ENCODE measurements around the gene CTDSPL. TPM values are rescaled to one million over a fixed set of nuclear protein-coding genes. Genes with fewer than 3 reads are reported as not detected.
"Not testable (repeated sequence)": the region's sequence is repeated elsewhere in the genome, so short reads cannot be mapped to it uniquely, and the experiment has no call there.

The CTDSPL gene, protein sequence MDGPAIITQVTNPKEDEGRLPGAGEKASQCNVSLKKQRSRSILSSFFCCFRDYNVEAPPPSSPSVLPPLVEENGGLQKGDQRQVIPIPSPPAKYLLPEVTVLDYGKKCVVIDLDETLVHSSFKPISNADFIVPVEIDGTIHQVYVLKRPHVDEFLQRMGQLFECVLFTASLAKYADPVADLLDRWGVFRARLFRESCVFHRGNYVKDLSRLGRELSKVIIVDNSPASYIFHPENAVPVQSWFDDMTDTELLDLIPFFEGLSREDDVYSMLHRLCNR
- total RNA-seq = 4.5 and 4.6 TPM in 2 replicates

DNA sequence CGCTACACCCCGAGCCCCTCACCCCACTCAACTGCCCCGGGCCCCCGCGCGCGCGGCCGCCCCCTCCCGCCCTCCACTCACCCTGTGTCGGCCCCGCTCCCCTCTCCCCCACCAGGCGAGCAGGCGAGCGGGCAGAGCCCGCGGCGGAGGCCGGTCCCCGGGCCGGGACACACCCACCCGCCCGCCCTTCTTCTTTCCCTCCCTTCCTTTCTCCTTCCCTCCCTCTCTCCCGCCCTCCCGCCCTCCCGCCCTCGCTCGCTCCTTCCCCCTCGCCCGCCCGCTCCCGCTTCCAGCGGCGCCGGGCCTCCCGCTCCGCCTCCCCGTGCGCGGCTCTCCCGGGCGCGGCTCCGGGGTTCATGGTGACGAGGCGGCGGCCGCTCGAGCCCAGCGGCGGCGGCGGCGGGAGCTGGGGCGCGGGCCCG, at the start of gene CTDSPL:
Gene CTDSPL, plus strand, starts transcription at position 261 of the 422 bp plus-strand sequence. CDS start 320 bp downstream, outside the sequence.
- intact Hi-C loops (cut with micrococcal nuclease) = no loop called here

DNA sequence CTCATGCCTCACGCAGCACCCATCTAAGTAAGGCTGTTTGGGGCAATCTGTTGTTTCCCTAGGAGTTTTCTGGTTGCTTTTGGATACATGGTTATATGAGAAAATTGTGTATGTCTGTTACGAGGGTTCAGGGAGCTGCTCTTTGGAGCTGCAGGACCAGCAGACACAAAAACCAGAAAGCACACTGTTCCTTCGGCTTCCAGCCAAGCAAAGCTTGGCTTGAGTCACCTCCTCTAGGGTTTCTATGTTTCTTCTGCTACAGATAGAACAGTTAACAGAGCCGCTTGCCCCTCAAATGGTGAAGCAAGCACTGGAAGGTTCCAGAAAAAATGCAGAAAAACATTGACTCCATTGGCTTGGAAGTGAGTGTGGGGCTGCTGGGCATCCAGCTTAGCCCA, 49.2 kb upstream of the CTDSPL start:
- intact Hi-C loops (cut with micrococcal nuclease) = no loop called here

DNA sequence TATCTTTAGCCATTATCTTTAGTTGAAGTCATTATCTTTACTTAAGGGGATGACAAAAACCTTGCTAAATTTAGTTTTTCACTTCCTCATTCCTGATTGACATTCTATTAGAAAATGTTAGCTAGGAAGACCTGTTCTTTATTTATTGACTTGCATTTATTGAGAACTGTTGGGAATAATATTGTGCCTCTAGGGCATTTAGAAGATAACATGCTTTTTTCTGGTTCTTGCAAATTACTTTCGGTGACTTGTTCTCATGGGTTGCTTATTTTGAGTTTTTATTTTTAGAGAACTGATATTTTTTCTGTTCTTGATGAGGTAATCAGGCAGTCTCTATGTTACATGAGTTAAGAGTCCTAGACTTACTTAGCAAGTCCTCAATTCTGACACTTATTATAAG, 48.3 kb upstream of the CTDSPL start:
- intact Hi-C loops (cut with micrococcal nuclease) = no loop called here

DNA sequence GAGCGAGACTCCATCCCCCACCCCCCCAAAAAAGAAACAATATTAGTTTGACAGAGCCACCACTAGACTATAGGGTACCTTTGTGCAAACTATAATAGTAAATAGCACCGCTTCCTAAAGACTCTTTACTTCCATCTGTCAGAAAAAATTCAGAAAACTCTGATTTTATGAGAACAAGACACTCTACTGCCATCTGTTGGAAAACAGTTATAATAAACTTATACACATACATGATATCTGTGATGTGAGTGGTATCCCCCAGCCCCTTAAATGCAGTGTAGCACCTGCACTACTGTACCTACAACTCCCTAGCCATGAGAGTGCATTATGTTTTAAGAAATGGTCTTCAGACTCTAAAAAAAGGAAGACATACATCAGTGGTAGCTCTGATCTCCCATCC, 47.1 kb upstream of the CTDSPL start:
- intact Hi-C loops (cut with micrococcal nuclease) = no loop called here

DNA sequence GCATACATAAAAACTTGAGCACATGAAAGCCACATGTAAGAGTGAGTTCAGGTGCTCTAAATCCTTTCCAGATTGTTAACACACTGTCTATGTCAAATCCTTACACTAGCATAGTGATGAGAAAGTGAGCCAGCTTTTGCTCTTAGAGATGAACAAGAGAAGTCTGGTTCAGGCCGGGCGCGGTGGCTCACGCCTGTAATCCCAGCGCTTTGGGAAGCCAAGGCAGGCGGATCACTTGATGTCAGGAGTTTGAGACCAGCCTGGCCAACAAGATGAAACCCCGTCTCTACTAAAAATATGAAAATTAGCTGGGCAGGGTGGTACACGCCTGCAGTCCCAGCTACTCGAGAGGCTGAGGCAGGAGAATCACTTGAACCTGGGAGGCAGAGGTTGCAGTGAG, 46.5 kb upstream of the CTDSPL start:
- intact Hi-C loops (cut with micrococcal nuclease) = not testable (repeated sequence)

DNA sequence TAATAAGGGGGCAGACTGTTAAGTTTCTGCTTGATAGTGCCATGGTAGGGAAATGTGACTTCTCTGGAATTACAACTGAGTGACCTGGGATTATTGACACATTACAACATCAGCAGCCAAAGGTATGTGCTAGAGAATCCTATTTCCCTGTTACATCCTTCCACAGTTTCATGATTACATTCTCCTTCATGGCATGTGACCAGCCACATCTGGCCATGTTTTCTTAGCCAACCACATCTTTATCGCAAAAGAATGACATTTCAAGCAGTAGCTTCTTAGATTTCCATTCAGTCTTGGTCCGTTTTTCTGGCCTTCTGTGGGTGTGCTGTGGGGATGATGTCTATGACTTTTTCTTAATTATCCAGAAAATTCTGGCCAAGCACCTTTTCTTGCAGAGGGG, 45.4 kb upstream of the CTDSPL start:
- intact Hi-C loops (cut with micrococcal nuclease) = no loop called here

DNA sequence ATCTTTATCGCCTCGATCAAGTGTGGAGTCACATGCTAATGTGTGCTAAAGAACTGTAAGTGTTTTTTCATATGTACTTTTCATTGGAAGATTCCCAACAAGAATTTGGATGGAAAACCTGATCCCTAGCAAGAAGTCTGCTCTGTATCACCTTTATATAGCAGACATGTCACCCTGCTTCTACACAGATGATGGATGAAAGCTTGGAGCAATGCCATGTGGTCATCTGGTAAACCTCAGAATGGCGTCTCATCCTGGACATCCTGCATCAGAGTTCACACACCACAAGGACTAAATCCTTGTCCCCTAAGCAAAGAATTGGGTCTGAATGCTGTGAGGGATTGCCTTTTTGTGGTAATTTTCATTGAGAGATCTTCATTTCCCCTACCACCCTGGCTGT, 42.1 kb upstream of the CTDSPL start:
- intact Hi-C loops (cut with micrococcal nuclease) = no loop called here

DNA sequence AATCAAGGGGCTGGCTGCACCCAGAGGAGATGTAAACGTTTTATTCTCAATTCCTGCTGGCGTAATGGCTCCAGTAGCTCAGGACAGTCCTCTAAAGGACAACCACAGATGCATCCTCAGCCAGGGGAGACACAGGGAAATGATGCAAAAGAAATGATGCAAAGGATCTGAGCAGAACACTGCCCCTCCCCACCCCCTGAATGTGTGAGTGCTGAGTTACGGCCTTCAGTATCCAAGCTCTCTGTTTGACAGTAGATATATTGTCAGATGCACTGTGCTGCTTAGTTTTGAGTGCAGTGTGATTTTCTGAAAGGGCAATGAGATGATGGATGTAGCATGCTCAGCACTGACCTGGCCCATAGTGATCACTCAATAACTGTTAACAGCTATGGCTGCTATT, 41.4 kb upstream of the CTDSPL start:
- intact Hi-C loops (cut with micrococcal nuclease) = no loop called here

DNA sequence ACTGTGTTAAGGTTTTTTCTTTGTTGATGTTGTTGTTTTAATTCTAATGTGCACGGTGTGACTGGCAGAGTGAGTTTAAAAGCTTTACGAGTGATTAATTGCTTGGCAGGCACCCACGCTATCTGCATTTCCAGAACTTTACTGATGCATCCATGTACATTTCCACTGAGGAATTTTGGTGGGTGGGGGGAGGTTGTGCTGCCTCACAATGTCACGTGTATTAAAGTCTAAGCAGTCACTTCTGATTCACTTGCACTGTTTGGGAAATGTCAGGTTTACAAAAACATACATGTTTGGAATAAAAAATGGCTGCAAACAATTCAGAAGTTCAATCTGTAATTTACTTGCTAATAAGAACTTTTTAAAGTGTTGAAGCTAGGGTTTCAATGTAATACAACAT, 38.5 kb upstream of the CTDSPL start:
- intact Hi-C loops (cut with micrococcal nuclease) = no loop called here

DNA sequence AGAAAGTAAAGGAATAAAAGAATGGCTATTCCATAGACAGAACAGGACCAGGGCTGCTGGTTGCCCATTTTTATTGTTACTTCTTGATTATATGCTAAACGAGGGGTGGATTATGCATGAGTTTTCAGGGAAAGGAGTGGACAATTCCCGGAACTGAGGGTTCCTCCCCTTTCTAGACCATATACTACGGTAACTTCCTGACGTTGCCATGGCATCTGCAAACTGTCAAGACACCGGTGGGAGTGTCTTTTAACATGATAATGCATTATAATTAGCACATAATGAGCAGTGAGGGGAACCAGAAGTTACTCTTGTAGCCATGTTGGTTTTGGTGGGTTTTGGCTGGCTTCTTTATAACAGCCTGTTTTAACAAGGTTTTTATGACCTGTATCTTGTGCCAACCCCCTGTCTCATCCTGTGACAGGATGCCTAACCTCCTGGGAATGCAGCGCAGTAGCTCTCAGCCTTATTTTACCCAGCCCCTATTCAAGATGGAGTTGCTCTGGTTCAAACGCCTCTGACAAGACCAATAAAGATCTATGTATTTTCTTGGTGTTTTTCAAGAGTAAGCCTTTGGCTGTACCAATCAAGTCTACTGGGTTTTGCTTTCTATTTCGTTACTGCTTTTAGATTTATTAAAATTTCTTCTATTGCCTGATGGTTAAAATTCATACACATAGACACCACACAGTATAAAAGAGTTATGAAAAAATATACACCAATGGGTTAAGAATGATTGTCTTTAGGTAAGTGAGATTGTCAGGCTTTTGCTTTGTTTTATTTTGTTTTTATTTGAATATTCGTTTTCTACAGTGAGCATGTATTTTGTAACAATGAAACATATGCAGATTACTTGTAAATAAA, 37.4 kb upstream of the CTDSPL start:
- intact Hi-C loops (cut with micrococcal nuclease) = no loop called here

DNA sequence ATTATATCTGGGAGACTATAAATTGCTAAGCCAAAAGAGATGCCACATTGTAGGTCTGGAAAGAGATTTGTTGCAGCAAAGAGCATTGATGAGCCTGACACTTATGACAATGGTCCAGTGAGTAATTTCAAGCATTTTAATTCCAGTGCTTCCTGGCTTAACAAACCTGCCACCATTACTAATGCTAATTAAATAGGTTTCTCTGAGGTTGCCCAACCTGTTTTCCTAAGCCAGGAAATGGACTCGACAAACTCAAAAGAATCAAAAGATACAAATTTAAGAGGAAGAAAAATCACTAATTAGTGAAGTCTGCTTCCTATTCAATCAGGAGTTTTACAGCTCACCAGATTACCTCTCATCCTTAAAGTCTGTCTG, 36.7 kb upstream of the CTDSPL start:
- intact Hi-C loops (cut with micrococcal nuclease) = no loop called here

DNA sequence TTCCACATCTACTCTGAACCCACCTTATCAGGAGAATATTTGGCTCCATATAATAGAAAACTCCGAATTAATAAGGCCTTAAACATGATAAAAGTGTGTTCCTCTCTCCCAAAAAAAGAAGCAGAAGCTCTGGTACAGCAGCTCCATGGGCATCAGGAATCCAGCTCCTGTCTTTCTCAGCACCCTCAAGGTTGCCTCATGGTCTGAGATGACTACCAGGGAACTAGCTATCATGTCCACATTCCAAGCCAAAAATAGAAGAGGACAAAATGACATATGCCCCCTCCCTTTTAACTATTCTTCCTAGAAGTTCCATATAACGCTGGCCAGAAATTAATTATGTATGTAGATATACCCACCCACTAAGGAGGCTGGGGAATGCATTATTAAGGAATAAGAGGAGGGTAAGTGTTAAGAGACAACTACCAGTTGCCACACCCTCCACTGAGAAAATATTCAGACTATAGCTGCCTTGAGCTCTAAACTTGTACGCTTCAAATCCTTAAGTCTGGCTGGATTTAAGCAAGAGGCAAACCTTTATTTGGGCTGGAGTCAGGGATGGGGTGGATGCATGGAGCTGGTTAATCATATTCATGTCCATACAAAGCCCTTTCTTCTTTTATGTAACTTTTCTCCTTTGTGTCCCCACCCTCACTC, 35.8 kb upstream of the CTDSPL start:
- intact Hi-C loops (cut with micrococcal nuclease) = no loop called here

DNA sequence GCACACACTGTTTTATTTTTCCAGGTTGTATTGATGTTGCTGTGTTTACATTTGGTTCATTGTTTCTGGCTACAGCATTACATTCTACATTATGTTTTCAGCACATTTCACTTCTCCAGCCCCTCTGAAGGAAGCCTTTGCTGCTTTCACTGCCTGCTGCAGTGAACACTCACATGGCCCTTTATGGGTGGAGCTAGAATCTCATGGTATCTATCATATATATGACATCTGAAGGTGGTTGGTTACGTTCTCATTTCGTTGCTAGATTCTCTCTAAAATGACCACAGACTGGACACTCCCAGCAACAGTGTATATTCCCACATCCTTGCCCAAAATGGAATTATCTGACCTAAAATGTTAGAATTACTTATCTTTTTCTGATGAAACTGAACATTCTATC, 35.2 kb upstream of the CTDSPL start:
- intact Hi-C loops (cut with micrococcal nuclease) = no loop called here

DNA sequence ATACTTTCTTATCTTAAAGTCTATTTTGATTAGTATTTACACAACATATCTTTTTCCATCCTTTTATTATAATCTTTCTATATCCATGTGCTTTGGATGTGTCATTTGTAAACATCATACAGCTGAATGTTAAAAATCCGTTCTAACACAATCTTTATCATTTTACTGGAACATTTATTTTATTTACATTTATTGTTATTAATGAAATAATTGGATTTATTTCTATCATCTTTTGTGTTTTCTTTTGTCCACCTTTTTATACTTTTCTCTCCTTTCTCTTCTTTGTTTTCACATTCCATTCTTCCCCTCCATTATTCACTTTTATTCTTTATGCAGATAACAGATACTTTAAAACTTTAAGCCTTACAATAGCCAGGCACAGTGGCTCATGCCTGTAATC, 34.7 kb upstream of the CTDSPL start:
- intact Hi-C loops (cut with micrococcal nuclease) = no loop called here

DNA sequence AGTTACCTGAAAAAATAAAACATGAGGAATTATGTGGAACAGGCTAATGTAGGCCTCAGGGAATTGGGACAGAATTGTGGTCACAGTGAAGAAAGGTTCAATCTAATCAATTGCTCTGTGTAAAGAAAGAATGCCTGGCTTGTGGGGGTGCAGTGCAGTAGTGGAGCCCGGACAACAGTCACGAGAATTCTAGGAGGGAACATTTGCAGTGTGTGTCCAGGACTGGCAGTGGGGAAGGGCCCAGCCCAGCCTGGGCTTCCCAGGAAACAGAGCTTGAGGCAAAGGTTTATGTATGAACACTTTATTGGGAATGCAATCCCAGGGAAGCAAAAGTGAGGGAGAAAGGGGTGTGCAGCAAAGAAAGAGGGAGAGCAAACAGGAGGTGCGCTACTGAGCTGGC, 29.2 kb upstream of the CTDSPL start:
- intact Hi-C loops (cut with micrococcal nuclease) = no loop called here

DNA sequence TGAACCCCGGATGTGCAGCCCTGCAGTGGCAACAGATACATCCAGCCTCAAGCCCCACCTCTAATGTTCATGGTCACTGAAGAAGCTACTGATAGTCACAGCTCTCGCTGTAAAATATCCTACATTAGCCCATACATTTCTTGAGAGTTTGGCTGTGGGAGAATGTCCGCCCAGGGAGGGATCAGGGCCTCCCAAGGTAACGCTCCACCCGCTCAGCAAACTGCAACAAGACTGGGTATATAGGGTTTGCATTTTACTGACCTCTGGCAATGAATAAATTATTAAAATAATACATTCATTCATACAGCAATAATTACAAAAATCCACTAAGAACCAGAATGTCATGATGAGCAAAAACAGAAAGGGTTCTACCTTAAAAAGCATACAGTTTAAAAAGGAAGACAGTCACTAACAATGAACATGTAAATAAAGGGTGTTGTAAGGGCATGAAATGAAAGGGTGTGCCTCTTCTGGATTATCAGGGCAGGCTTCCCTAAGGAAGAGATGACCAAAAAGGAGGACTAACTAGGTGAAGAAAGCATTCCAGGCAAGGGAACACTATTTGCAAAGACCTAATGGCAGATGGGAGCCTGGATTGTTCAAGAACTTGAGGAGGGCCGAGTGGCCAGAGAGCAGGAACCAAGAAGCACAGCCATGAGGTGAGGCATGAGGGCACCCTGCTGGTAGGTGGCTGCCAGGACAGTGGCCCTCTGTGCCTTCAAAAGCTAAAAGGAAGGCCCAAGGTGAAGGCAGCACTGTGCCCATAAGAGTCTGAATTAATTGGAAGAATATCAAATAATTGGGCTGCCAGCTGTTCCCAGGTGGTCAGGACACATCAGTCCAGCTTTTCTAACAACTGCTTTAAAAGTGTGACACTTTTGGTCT, 28.1 kb upstream of the CTDSPL start:
- intact Hi-C loops (cut with micrococcal nuclease) = no loop called here

DNA sequence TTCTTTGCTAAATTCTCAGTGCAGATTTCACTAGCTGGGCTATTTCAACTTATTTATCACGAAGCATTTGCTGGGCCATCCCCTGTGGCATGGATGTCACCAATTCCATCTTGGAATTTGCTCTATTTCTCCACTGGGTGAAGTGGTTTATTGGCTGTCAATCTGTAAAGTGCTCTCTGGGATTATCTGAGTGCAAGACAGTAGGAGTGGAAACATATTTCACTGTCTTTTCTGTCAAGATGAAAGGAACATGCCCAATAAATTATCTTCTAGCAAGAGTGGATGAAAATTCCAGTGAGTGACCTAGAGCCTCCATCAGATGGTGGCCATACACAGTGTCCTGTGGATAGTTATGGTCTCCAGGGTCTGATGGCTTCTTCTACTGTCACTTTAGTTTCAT, 25.1 kb upstream of the CTDSPL start:
- intact Hi-C loops (cut with micrococcal nuclease) = no loop called here

DNA sequence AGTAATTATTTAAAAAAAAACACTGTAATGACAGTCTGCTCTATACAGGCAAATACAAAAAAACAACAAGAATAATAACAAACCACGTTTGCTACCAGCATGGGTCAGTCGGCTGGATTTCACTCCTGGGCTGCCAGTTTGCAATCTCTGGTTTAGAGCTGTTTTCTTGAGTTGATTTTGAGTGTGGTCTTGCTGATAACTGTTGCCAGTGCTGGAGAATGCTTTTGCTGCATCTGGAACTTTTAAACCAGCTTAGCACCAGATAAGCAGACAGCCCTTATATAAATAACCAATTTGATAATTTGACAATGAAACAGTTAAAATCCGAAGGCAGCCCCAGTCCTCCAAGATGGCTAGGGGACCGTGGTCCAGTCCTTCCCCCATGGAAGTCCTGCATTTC, 14.0 kb upstream of the CTDSPL start:
- intact Hi-C loops (cut with micrococcal nuclease) = no loop called here

DNA sequence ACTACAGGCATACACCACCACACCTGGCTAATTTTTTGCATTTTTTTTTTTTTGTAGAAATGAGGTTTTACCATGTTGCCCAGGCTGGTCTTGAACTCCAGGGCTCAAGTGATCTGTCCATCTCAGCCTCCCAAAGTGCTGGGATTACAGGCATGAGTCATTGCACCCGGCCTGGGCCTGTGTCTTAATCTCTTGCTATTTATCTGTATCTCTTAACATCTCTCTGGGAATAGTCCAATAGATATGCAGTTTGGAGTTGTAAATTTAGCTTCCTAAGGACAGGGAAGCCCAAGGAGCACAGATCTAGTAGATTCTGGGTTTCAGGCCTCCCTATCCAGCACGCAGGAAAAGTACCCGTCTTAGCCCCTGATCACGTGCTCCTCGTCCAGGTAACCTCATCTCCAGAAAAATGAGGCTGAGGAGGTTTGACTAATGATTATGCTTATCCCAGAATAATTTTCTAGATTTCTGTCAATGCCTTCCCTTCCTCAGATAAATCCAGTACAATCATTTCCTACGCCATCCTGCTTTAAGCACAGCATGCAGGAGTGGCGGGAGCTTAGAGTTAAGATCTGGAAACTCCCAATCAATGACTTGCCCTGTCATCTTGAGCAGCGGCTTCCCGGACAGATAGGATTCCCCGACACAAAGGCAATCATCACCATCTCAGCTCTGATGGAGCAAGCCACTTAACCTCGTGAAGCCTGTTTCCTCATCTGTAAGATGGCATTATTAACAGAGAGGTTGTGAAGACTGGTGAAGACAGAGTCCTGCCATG, 12.3 kb upstream of the CTDSPL start:
- intact Hi-C loops (cut with micrococcal nuclease) = no loop called here

DNA sequence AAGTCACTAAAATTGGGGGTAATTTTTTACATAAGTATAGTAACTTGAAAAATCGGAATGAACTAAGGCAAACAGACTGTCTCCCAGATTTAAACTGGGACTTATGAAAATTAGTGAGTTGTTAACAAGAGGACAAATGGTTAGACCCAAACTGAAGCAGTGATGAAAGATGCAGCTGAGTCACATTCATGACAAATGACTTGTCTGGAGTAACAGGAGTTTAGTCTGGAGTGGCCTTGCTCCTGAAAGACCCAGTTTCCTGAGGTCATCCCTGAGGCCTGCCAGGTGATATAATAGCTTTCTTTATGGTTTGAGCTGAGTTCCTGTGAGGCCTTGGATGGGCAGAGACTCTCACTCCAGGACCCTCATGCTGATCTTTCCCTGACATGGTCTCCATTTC, 9.6 kb upstream of the CTDSPL start:
- intact Hi-C loops (cut with micrococcal nuclease) = no loop called here

DNA sequence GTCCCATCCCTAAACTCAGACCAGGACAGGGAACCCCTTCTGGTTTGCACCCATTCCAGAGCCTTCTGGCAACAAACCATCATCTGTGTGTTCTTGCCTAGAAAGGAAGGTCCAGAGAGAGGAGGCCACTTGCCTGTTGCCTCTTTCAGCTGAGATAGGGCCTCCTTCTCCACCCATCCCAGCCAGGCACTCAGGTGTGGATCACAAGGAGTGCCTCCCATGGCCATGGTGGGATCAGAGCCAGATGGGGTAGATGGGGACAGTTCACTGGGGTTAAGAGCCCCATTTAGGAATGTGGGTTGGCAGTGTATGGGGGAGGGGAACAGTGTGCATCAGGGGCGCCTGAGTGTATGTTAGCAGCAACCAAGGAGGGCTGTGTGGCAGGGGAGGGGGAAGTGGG, 8.9 kb upstream of the CTDSPL start:
- intact Hi-C loops (cut with micrococcal nuclease) = no loop called here
